Caco-2 (cell line): ENCODE measurements around the gene AKIRIN2. TPM values are rescaled to one million over a fixed set of nuclear protein-coding genes. Genes with fewer than 3 reads are reported as not detected.
"Not testable (repeated sequence)": the region's sequence is repeated elsewhere in the genome, so short reads cannot be mapped to it uniquely, and the experiment has no call there.

ENCODE experiments used
- BruUV-seq: library from RNA; stranded (reverse); fragments of 400-500 nt; replicated peaks from 2 replicates; lab custom pipeline; 2021; lab: Mats Ljungman, UMichigan
- CTCF ChIA-PET: fragments of 300-600 bp; sonication (Branson Sonifier 250); formaldehyde crosslinking; loops from one replicate; lab custom pipeline; 2022; ENCODE audit warnings: antibody characterized with exemption; lab: Charles Lee
- POLR2A ChIA-PET: fragments of 300-600 bp; sonication (Branson Sonifier 250); formaldehyde crosslinking; loops from one replicate; lab custom pipeline; 2022; ENCODE audit warnings: antibody characterized with exemption; lab: Charles Lee
- DNase-seq, 2 experiments: peaks; one replicate each; pipeline versions ENCODE4 v3.0.0 to v3.0.0-alpha.2; 2020 to 2022
- H3K27me3 ChIP-seq: replicated peaks from 2 replicates; pipeline ENCODE4 v1.6.0; 2011; ENCODE audit warnings: low read length; ENCODE audit not compliant: control insufficient read depth, insufficient read depth
- H3K36me3 ChIP-seq: 2 replicates; pipeline ENCODE4 v1.5.1; 2011; ENCODE audit warnings: low read length; ENCODE audit not compliant: control insufficient read depth, insufficient read depth
- H3K4me1 ChIP-seq: fragments of 250-450 bp; sonication (Bioruptor Pico); 2 replicates; pipeline ENCODE4 v1.5.1; 2020; ENCODE audit warnings: mild to moderate bottlenecking
- H3K4me3 ChIP-seq: 2 replicates; pipeline ENCODE4 v1.5.1; 2011; ENCODE audit warnings: low read depth, mild to moderate bottlenecking, control low read depth, low read length
- H3K9me3 ChIP-seq: fragments of 250-450 bp; sonication (Bioruptor Pico); 2 replicates; pipeline ENCODE4 v1.5.1; 2020; ENCODE audit warnings: mild to moderate bottlenecking, moderate library complexity
- H3K27ac Mint-ChIP-seq: one replicate; pipeline ENCODE4 v1.8.0; 2022; ENCODE audit warnings: mixed read lengths; ENCODE audit not compliant: unreplicated experiment
- H3K27me3 Mint-ChIP-seq: one replicate; pipeline ENCODE4 v1.8.0; 2022; ENCODE audit warnings: mixed read lengths; ENCODE audit not compliant: insufficient read depth, unreplicated experiment
- H3K36me3 Mint-ChIP-seq: one replicate; pipeline ENCODE4 v1.8.0; 2022; ENCODE audit warnings: mild to moderate bottlenecking, mixed read lengths; ENCODE audit not compliant: insufficient read depth, unreplicated experiment
- H3K4me1 Mint-ChIP-seq: one replicate; pipeline ENCODE4 v1.8.0; 2022; ENCODE audit warnings: low read depth, mixed read lengths; ENCODE audit not compliant: unreplicated experiment
- H3K4me3 Mint-ChIP-seq: one replicate; pipeline ENCODE4 v1.8.0; 2022; ENCODE audit warnings: mild to moderate bottlenecking, moderate library complexity, mixed read lengths; ENCODE audit not compliant: unreplicated experiment
- H3K9me3 Mint-ChIP-seq: one replicate; pipeline ENCODE4 v1.8.0; 2022; ENCODE audit warnings: mixed read lengths; ENCODE audit not compliant: unreplicated experiment
- CTCF ChIP-seq, 2 experiments: fragments of 200-600 bp in 1 of 2; IDR thresholded peaks; 1 replicate in 1 of 2; 2 replicates in 1 of 2; pipeline versions ENCODE4 v1.5.1 to v1.8.0; 2011 to 2022; ENCODE audit warnings: antibody characterized with exemption in 1 of 2, control low read depth in 1 of 2, inconsistent platforms in 1 of 2, low read depth in 1 of 2, low read length in 1 of 2, mild to moderate bottlenecking in 1 of 2, moderate library complexity in 1 of 2; ENCODE audit not compliant: insufficient read depth in 1 of 2, severe bottlenecking in 1 of 2, unreplicated experiment in 1 of 2
- intact Hi-C: fragments of 100-400 bp; cut with micrococcal nuclease; formaldehyde crosslinking; loops from one replicate; pipeline ENCODE4 v1.10.0; 2022; ENCODE audit not compliant: unreplicated experiment
- total RNA-seq: library from RNA; stranded (reverse); gene quantifications from 2 replicates; pipeline ENCODE4 v1.2.3, GENCODE V29; 2022

Gene AKIRIN2
- total RNA-seq, 1 experiment from 2014 or later, result 51.3 TPM

DNA sequence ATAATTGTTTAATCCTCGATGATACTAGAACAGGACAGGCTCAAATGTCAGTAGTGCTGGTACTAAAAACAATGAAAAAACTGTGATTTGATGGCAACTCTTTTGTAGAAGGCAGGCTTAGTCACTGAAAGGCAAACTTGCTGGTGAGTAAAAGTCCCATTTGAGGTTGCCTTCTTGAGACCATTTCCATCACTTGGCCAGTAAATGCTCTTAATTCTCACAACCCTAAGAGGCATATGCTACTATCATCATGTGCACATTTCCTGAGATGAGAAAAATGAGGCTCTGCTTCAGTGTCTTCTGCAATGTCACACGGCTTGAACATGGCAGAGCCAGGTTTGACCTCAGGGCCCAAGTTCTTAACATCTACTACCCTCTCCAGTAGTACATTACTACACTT lies 9.9 kb downstream of the AKIRIN2 start:
- no peaks in the 10 kb centered on the region for H3K27me3 ChIP-seq
- no peak overlapping the region for H3K4me3 Mint-ChIP-seq
- H3K36me3 ChIP-seq, result no peaks in the 10 kb centered on the region
- CTCF ChIA-PET, result no interaction called here
- H3K4me1 Mint-ChIP-seq, result peaks cover 8% of the 10 kb centered on the region
- no peak overlapping the region for H3K4me3 ChIP-seq
- no peaks in the 10 kb centered on the region for H3K9me3 Mint-ChIP-seq
- H3K27ac Mint-ChIP-seq, result no peak overlapping the region
- POLR2A ChIA-PET, result no interaction called here
- no peak for TF ChIP-seq CTCF (IDR thresholded peaks at IDR 0.05; ENCODE audit: insufficient read depth in 1 of 2, low read depth in 1 of 2, low read length in 1 of 2, severe bottlenecking in 1 of 2, unreplicated experiment in 1 of 2)
- no peak for DNase-seq
- H3K27me3 Mint-ChIP-seq, result no peaks in the 10 kb centered on the region
- intact Hi-C loops, result no loop called here
- peaks cover 15% of the 10 kb centered on the region; the same call in 1 of the 2 replicates for H3K4me1 ChIP-seq
- no TSS peak for BruUV-seq
- H3K9me3 ChIP-seq, result no peaks in the 10 kb centered on the region
- peaks cover 39% of the 10 kb centered on the region for H3K36me3 Mint-ChIP-seq

DNA sequence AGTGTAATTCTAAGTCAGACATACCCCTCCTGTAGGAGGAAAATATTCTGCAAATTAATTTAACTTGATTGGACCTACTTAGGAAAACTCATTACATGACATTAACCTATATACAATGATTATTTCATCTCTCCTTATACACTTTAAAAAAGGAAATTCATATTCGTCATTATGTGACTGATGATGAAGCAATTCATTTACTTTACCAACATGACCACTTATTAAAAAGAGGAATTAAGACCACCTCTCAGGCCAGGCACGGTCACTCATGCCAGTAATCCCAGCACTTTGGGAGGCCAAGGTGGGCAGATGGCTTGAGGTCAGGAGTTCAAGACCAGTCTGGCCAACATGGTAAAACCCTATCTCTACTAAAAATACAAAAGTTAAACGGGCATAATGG lies 11.6 kb downstream of the AKIRIN2 start:
- Mint-ChIP-seq H3K4me1 (peaks cover 15% of the 10 kb centered on the region), H3K27ac (no peak overlapping the region), H3K4me3 (no peak overlapping the region), H3K36me3 (peaks cover 33% of the 10 kb centered on the region), H3K27me3 (no peaks in the 10 kb centered on the region), H3K9me3 (no peaks in the 10 kb centered on the region)
- intact Hi-C loops, result no loop called here
- ChIA-PET CTCF (no interaction called here), POLR2A (no interaction called here)
- DNase-seq, result no peak
- no peak overlapping the region for H3K4me3 ChIP-seq
- no peak for TF ChIP-seq CTCF (IDR thresholded peaks at IDR 0.05; ENCODE audit: insufficient read depth in 1 of 2, low read depth in 1 of 2, low read length in 1 of 2, severe bottlenecking in 1 of 2, unreplicated experiment in 1 of 2)
- peaks cover 22% of the 10 kb centered on the region for H3K4me1 ChIP-seq
- no peaks in the 10 kb centered on the region for H3K36me3 ChIP-seq
- H3K9me3 ChIP-seq, result no peaks in the 10 kb centered on the region
- no peaks in the 10 kb centered on the region for H3K27me3 ChIP-seq
- no TSS peak for BruUV-seq

DNA sequence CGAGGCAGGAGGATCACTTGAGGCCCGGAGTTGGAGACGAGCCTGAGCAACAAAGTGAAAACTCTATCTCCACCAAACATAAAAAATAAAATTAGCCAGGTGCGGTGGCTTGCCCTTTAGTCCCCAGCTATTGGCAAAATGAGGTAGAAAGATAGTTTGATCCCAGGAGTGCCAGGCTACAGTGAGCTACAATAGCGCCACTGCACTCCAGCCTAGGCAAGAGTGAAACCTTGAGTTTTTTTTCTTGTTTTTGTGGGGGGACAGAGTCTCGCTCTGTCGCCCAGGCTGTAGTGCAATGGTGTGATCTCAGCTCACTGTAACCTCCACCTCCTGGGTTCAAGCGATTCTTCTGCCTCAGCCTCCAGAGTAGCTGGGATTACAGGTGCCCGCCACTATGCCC lies 14.1 kb downstream of the AKIRIN2 start:
- H3K36me3 ChIP-seq, H3K9me3 Mint-ChIP-seq, H3K4me3 Mint-ChIP-seq, H3K9me3 ChIP-seq, H3K27me3 ChIP-seq, DNase-seq, H3K27ac Mint-ChIP-seq, POLR2A ChIA-PET, BruUV-seq, H3K4me3 ChIP-seq, H3K27me3 Mint-ChIP-seq, intact Hi-C loops: not testable (repeated sequence)
- CTCF ChIA-PET, result interaction anchor here (0.5 kb wide), 1 partner anchor 98 kb away, joined by 5 read pairs; no protein-coding TSS in a partner anchor
- Mint-ChIP-seq H3K36me3 (peaks cover 41% of the 10 kb centered on the region), H3K4me1 (peaks cover 15% of the 10 kb centered on the region)
- peaks cover 28% of the 10 kb centered on the region for H3K4me1 ChIP-seq

DNA sequence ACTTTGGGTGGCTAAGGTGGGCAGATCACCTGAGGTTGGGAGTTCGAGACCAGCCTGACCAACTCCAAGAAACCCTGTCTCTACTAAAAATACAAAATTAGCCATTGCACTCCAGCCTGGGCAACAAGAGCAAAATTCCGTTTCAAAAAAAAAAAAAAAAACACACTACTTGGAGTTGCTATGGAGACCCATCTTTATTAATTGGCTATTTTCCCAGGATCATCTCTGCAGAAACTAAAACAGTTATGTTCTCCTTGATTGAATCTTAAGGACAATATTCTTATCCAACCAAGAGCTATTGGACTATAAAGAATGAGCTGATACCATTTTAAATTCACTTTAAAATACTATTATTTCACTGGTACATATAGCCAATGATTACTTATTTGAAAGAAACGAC lies 14.7 kb downstream of the AKIRIN2 start:
- intact Hi-C loops, result no loop called here
- ChIA-PET POLR2A (no interaction called here), CTCF (interaction anchor here (0.5 to 0.7 kb wide), 2 partner anchors 98 to 1722 kb away, joined by 3 to 5 read pairs; no protein-coding TSS in a partner anchor)
- no TSS peak for BruUV-seq
- Histone ChIP-seq H3K4me1 (peaks cover 28% of the 10 kb centered on the region), H3K4me3 (no peak overlapping the region), H3K9me3 (no peaks in the 10 kb centered on the region), H3K27me3 (no peaks in the 10 kb centered on the region), H3K36me3 (no peaks in the 10 kb centered on the region)
- Mint-ChIP-seq H3K36me3 (peaks cover 41% of the 10 kb centered on the region), H3K4me3 (no peak overlapping the region), H3K4me1 (peaks cover 15% of the 10 kb centered on the region), H3K27me3 (no peaks in the 10 kb centered on the region), H3K9me3 (no peaks in the 10 kb centered on the region), H3K27ac (no peak overlapping the region)
- TF ChIP-seq CTCF (IDR thresholded peaks at IDR 0.05; ENCODE audit: insufficient read depth in 1 of 2, low read depth in 1 of 2, low read length in 1 of 2, severe bottlenecking in 1 of 2, unreplicated experiment in 1 of 2), result no peak
- DNase-seq, result no peak

DNA sequence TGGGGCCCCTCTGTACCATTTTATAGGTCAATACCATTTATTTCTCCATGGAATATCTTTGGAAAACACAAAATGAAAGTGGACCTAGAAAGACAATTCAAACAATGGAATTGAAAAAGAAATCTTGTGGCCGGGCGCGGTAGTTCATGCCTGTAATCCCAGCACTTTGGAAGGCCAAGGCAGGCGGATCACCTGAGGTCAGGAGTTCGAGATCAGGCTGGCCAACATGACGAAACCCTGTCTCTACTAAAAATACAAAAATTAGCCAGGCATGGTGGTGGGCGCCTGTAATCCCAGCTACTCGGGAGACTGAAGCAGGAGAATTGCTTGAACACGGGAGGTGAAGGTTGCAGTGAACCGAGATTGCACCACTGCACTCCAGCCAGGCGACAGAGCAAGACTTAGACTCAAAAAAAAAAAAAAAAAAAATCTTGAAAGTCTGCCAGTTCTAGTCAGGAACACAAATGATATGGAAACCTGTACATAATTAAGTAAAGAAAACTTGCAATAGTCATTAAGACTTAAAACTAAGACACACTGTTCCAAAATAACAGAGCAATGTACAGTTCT lies 15.3 kb downstream of the AKIRIN2 start:
- H3K9me3 ChIP-seq, intact Hi-C loops, H3K27me3 Mint-ChIP-seq, H3K27me3 ChIP-seq, H3K27ac Mint-ChIP-seq, H3K4me3 ChIP-seq, DNase-seq, H3K4me3 Mint-ChIP-seq, H3K36me3 ChIP-seq, BruUV-seq, H3K9me3 Mint-ChIP-seq, POLR2A ChIA-PET: not testable (repeated sequence)
- Mint-ChIP-seq H3K36me3 (peaks cover 41% of the 10 kb centered on the region), H3K4me1 (peaks cover 13% of the 10 kb centered on the region)
- peaks cover 28% of the 10 kb centered on the region for H3K4me1 ChIP-seq
- CTCF ChIA-PET, result interaction anchor here (0.7 kb wide), 1 partner anchor 1723 kb away, joined by 3 read pairs; no protein-coding TSS in a partner anchor
